HEK293 (cell line): Measurements from ENCODE around the gene SFPQ.

Experiments
- CTCF ChIA-PET: fragments of 350-600 bp; formaldehyde crosslinking; extraction: SDS; loops from one replicate; lab custom pipeline; 2021; ENCODE audit warnings: antibody characterized with exemption; lab: Yijun Ruan, JAX
- POLR2A ChIA-PET: fragments of 300-600 bp; formaldehyde crosslinking; extraction: SDS; loops from one replicate; lab custom pipeline; 2020; ENCODE audit warnings: antibody characterized with exemption, inconsistent platforms; lab: Yijun Ruan, JAX
- H3K27ac ChIP-seq: fragments of 200-500 bp; sonication (Bioruptor generic); 2 replicates; pipeline ENCODE4 v1.5.1; 2014; ENCODE audit warnings: low read depth, low read length, control low read depth, inconsistent platforms; ENCODE audit errors: extremely low read depth
- H3K36me3 ChIP-seq, 2 experiments: fragments of 200-500 bp in 1 of 2; sonication (Bioruptor generic) in 1 of 2; 1 replicate in 1 of 2; 2 replicates in 1 of 2; pipeline ENCODE4 v1.5.1; 2014 to 2017; ENCODE audit warnings: inconsistent platforms in 2 of 2, low read length in 2 of 2; ENCODE audit not compliant: control insufficient read depth in 2 of 2, insufficient read depth in 1 of 2
- H3K4me1 ChIP-seq: fragments of 200-500 bp; sonication (Bioruptor generic); 2 replicates; pipeline ENCODE4 v1.5.1; 2014; ENCODE audit warnings: mild to moderate bottlenecking, low read length, inconsistent platforms; ENCODE audit not compliant: control insufficient read depth, insufficient read depth
- H3K4me3 ChIP-seq: 2 replicates; pipeline ENCODE4 v1.5.1; 2011; ENCODE audit warnings: low read depth, mild to moderate bottlenecking, control low read depth, low read length, moderate library complexity
- H3K9me3 ChIP-seq: fragments of 200-500 bp; sonication (Bioruptor generic); 2 replicates; pipeline ENCODE4 v1.5.1; 2014; ENCODE audit warnings: low read depth, low read length, inconsistent platforms; ENCODE audit not compliant: control insufficient read depth, insufficient read depth
- BCL6B ChIP-seq: fragments of 450-650 bp; formaldehyde crosslinking; IDR thresholded peaks from 2 replicates; pipeline ENCODE4 v1.5.1; 2017; ENCODE audit warnings: missing biosample characterization, missing genetic modification characterization
- EGR2 ChIP-seq: fragments of 450-650 bp; formaldehyde crosslinking; IDR thresholded peaks from 2 replicates; pipeline ENCODE4 v1.5.1; 2016; ENCODE audit warnings: low read depth, missing biosample characterization, missing genetic modification characterization
- MEIS1 ChIP-seq: sonication (generic); formaldehyde crosslinking; IDR thresholded peaks from 2 replicates; pipeline ENCODE4 v1.8.1; 2022; ENCODE audit warnings: missing genetic modification reagents, mild to moderate bottlenecking, borderline replicate concordance
- SCRT2 ChIP-seq: fragments of 450-650 bp; formaldehyde crosslinking; IDR thresholded peaks from 2 replicates; pipeline ENCODE4 v1.5.1; 2016; ENCODE audit warnings: missing biosample characterization, missing genetic modification characterization
- ZBTB44 ChIP-seq: fragments of 450-650 bp; IDR thresholded peaks from 2 replicates; pipeline ENCODE4 v1.5.1; 2018; ENCODE audit warnings: missing biosample characterization, mild to moderate bottlenecking, missing genetic modification characterization
- ZNF133 ChIP-seq: fragments of 450-650 bp; formaldehyde crosslinking; IDR thresholded peaks from 2 replicates; pipeline ENCODE4 v1.5.1; 2016; ENCODE audit warnings: missing biosample characterization, missing genetic modification characterization
- ZNF16 ChIP-seq: fragments of 450-650 bp; formaldehyde crosslinking; IDR thresholded peaks from 2 replicates; pipeline ENCODE4 v1.5.1; 2016; ENCODE audit warnings: low read depth, missing biosample characterization, missing genetic modification characterization
- ZNF23 ChIP-seq: fragments of 450-650 bp; formaldehyde crosslinking; IDR thresholded peaks from 2 replicates; pipeline ENCODE4 v1.5.1; 2016; ENCODE audit warnings: missing biosample characterization, missing genetic modification characterization, borderline replicate concordance
- ZNF239 ChIP-seq: fragments of 450-650 bp; formaldehyde crosslinking; IDR thresholded peaks from 2 replicates; pipeline ENCODE4 v1.5.1; 2016; ENCODE audit warnings: missing biosample characterization, missing genetic modification characterization
- ZNF37A ChIP-seq: fragments of 450-650 bp; IDR thresholded peaks from 2 replicates; pipeline ENCODE4 v1.5.1; 2018; ENCODE audit warnings: missing biosample characterization, missing genetic modification characterization
- ZNF394 ChIP-seq: fragments of 450-650 bp; formaldehyde crosslinking; IDR thresholded peaks from 2 replicates; pipeline ENCODE4 v1.5.1; 2016; ENCODE audit warnings: missing biosample characterization, missing genetic modification characterization, mild to moderate bottlenecking, moderate library complexity, borderline replicate concordance
- ZNF404 ChIP-seq: fragments of 450-650 bp; formaldehyde crosslinking; IDR thresholded peaks from 2 replicates; pipeline ENCODE4 v1.5.1; 2017; ENCODE audit warnings: missing biosample characterization, missing genetic modification characterization
- ZNF510 ChIP-seq: fragments of 450-650 bp; formaldehyde crosslinking; IDR thresholded peaks from 2 replicates; pipeline ENCODE4 v1.5.1; 2018; ENCODE audit warnings: mild to moderate bottlenecking, missing genetic modification characterization, missing biosample characterization; ENCODE audit not compliant: insufficient replicate concordance
- ZNF558 ChIP-seq: fragments of 450-650 bp; formaldehyde crosslinking; IDR thresholded peaks from 2 replicates; pipeline ENCODE4 v1.5.1; 2016; ENCODE audit warnings: missing biosample characterization, missing genetic modification characterization
- ZNF596 ChIP-seq: fragments of 450-650 bp; IDR thresholded peaks from 2 replicates; pipeline ENCODE4 v1.5.0; 2018; ENCODE audit warnings: missing biosample characterization, mild to moderate bottlenecking, missing genetic modification characterization, moderate library complexity
- ZNF629 ChIP-seq: fragments of 450-650 bp; formaldehyde crosslinking; IDR thresholded peaks from 2 replicates; pipeline ENCODE4 v1.5.1; 2017; ENCODE audit warnings: missing biosample characterization, missing genetic modification characterization
- ZNF704 ChIP-seq: fragments of 450-650 bp; formaldehyde crosslinking; IDR thresholded peaks from 2 replicates; pipeline ENCODE4 v1.5.1; 2016; ENCODE audit warnings: missing biosample characterization, missing genetic modification characterization
- ZNF776 ChIP-seq: fragments of 450-650 bp; formaldehyde crosslinking; IDR thresholded peaks from 2 replicates; pipeline ENCODE4 v1.5.0; 2017; ENCODE audit warnings: missing biosample characterization, missing genetic modification characterization, borderline replicate concordance

The SFPQ gene

GRCh38 chr1:35179908-35180307 is 13.0 kb downstream of the SFPQ start:
- CTCF ChIA-PET: no interaction called here
- no peak for TF ChIP-seq ZNF404 (tag by site-specific recombination)
- TF ChIP-seq MEIS1 (CRISPR knock-in tag): no peak
- 0 out of 2 replicates have a peak, but pooled peaks have one; percentile 9 for TF ChIP-seq ZNF558 (tag by site-specific recombination)
- no peak for TF ChIP-seq SCRT2 (tag by site-specific recombination)
- TF ChIP-seq ZNF510: no peak
- H3K4me1 ChIP-seq: no peaks in the 10 kb centered on the region
- no peak overlapping the region for H3K4me3 ChIP-seq
- POLR2A ChIA-PET: interaction anchor here (0.6 to 2.3 kb wide), 5 partner anchors 9 to 320 kb away, joined by 3 to 9 read pairs (median 3); partner anchors contain the start of genes SFPQ and SMIM12
- H3K36me3 ChIP-seq: peaks cover 73 to 100% of the 10 kb centered on the region in 2 experiments
- H3K27ac ChIP-seq: no peak overlapping the region
- no peaks in the 10 kb centered on the region for H3K9me3 ChIP-seq

GRCh38 chr1:35178874-35179380 is 14.0 kb downstream of the SFPQ start:
- no peak for TF ChIP-seq ZNF776 (tag by site-specific recombination)
- TF ChIP-seq ZBTB44: peak; percentile 63
- ChIA-PET CTCF (no interaction called here), POLR2A (interaction anchor here (1.1 to 2.3 kb wide), 3 partner anchors 12 to 319 kb away, joined by 3 to 9 read pairs (median 5); partner anchors contain the start of genes SFPQ and SMIM12)
- H3K9me3 ChIP-seq: no peaks in the 10 kb centered on the region
- no peaks in the 10 kb centered on the region for H3K4me1 ChIP-seq
- no peak overlapping the region for H3K4me3 ChIP-seq
- H3K36me3 ChIP-seq: peaks cover 69 to 93% of the 10 kb centered on the region in 2 experiments
- no peak overlapping the region for H3K27ac ChIP-seq

GRCh38 chr1:35178295-35178695 is 14.7 kb downstream of the SFPQ start:
- no peak overlapping the region for H3K4me3 ChIP-seq
- H3K27ac ChIP-seq: no peak overlapping the region
- ChIA-PET POLR2A (interaction anchor here (1.8 kb wide), 1 partner anchor 15 kb away, joined by 5 read pairs; the partner anchor contains the start of gene SFPQ), CTCF (no interaction called here)
- TF ChIP-seq ZNF133 (tag by site-specific recombination): no peak
- TF ChIP-seq ZNF239 (tag by site-specific recombination): no peak
- no peak for TF ChIP-seq ZNF394 (tag by site-specific recombination)
- no peak for TF ChIP-seq BCL6B (tag by site-specific recombination)
- TF ChIP-seq ZNF16 (tag by site-specific recombination): no peak
- TF ChIP-seq EGR2 (tag by site-specific recombination): no peak
- TF ChIP-seq ZNF596: no peak
- no peak for TF ChIP-seq ZNF629
- TF ChIP-seq ZNF37A (tag by site-specific recombination): no peak
- TF ChIP-seq ZNF23 (tag by site-specific recombination): no peak
- TF ChIP-seq ZNF704 (tag by site-specific recombination): no peak
- peaks cover 64 to 88% of the 10 kb centered on the region in 2 experiments for H3K36me3 ChIP-seq
- no peaks in the 10 kb centered on the region for H3K4me1 ChIP-seq
- no peaks in the 10 kb centered on the region for H3K9me3 ChIP-seq
